Heart left ventricle (tissue), 13 donors: Measurements from ENCODE around the gene CTSW.

Source experiments
- POLR2A ChIP-seq, 2 donors: fragments of 450-650 bp; IDR thresholded peaks; one replicate each; pipeline ENCODE4 v1.6.1; 2017; ENCODE audit warnings: antibody characterized with exemption in 2 of 2, mild to moderate bottlenecking in 2 of 2, moderate library complexity in 2 of 2
- TF ChIP-seq, protein P1 (sequence below), 12 donors: fragments of 200-600 bp; sonication (generic) in 4 of 12; IDR thresholded peaks; one replicate each; pipeline versions ENCODE4 v1.5.0 to v1.8.0; 2018 to 2022; ENCODE audit warnings: antibody characterized with exemption in 12 of 12, mild to moderate bottlenecking in 5 of 12
- donor health status: ischemic (EF 13 %, LVEDD 7.1; RV severe dilation, severe dysfunction).
- donor health status: DM: no; HTN: yes; CAD: no.
- donor health status: DM: no; HTN: no; CAD: no.
- donor health status: ischemic (EF 25% LVEDD 6.9; RV normal size, moderate dysfunction).
- donor health status: ischemic (EF 25% LVEDD 5.7; RV mildly dilated, moderate dysfunction).
- donor health status: ischemic (EF 35%, LVEDD 5.7; RV mildly dilated, moderate dysfunction).
- donor health status: nonischemic (EF 11% LVEDD 7.7; RV severe dilation, severe dysfunction).
- donor health status: DM: yes; HTN: yes; CAD: no.
- donor health status: PGD.
- donor health status: ischemic (EF 29% LVEDD 5.4; RV normal size, mild dysfunction).
- donor health status: nonischemic (EF 23%, LVEDD 6.1; RV moderate dilation, normal function).

- TF ChIP-seq, protein P1, sequence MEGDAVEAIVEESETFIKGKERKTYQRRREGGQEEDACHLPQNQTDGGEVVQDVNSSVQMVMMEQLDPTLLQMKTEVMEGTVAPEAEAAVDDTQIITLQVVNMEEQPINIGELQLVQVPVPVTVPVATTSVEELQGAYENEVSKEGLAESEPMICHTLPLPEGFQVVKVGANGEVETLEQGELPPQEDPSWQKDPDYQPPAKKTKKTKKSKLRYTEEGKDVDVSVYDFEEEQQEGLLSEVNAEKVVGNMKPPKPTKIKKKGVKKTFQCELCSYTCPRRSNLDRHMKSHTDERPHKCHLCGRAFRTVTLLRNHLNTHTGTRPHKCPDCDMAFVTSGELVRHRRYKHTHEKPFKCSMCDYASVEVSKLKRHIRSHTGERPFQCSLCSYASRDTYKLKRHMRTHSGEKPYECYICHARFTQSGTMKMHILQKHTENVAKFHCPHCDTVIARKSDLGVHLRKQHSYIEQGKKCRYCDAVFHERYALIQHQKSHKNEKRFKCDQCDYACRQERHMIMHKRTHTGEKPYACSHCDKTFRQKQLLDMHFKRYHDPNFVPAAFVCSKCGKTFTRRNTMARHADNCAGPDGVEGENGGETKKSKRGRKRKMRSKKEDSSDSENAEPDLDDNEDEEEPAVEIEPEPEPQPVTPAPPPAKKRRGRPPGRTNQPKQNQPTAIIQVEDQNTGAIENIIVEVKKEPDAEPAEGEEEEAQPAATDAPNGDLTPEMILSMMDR (IDR thresholded peaks at IDR 0.05): no peak
- TF ChIP-seq POLR2A (IDR thresholded peaks at IDR 0.05): no peak
These were observed 37.5 kb upstream of the CTSW start for GRCh38 chr11:65842144-65842543.
